Stimulated activated CD4-positive, alpha-beta T cell treated with anti-CD3 and anti-CD28 coated beads, Interleukin-4, amount 100 ng/mL, for 1 hour (primary cell): ENCODE measurements around the gene KLK13.

Experiments used
- DNase-seq: peaks from one replicate; pipeline ENCODE4 v3.0.0-alpha.2; 2020

The KLK13 gene

GRCh38 chr19:51064534-51065220 lies at the start of gene KLK13:
KLK13 (minus strand) TSS chr19:51065092; CDS start chr19:51065067, 25 bp downstream.
- no peak for DNase-seq

- DNase-seq: no peak
Observed at GRCh38 chr19:51114087-51114729, 49.3 kb upstream of the KLK13 start.

GRCh38 chr19:51111606-51112005 lies 46.7 kb upstream of the KLK13 start:
- no peak for DNase-seq

- DNase-seq: no peak
Observed at GRCh38 chr19:51110666-51110971, 45.7 kb upstream of the KLK13 start.

- no peak for DNase-seq
Observed at GRCh38 chr19:51108805-51109146, 43.9 kb upstream of the KLK13 start.

- DNase-seq: peak; percentile 96
Observed at GRCh38 chr19:51108066-51108804, 43.3 kb upstream of the KLK13 start, which contains the start of gene CTU1. CTU1 (minus strand) TSS chr19:51108409; CDS start chr19:51104569, 3,840 bp downstream.

- no peak for DNase-seq
Observed at GRCh38 chr19:51107406-51108065, 42.6 kb upstream of the KLK13 start.

GRCh38 chr19:51103926-51104341 lies 39.0 kb upstream of the KLK13 start:
- no peak for DNase-seq

- no peak for DNase-seq
Observed at GRCh38 chr19:51102991-51103390, 38.1 kb upstream of the KLK13 start.

GRCh38 chr19:51101171-51101865 lies 36.4 kb upstream of the KLK13 start:
- no peak for DNase-seq

- DNase-seq: no peak
Observed at GRCh38 chr19:51100601-51101000, 35.7 kb upstream of the KLK13 start.

- DNase-seq: no peak
Observed at GRCh38 chr19:51099047-51099382, 34.1 kb upstream of the KLK13 start.

- peak; percentile 28 for DNase-seq
Observed at GRCh38 chr19:51098365-51099046, 33.6 kb upstream of the KLK13 start.

GRCh38 chr19:51097796-51098195 lies 32.9 kb upstream of the KLK13 start:
- no peak for DNase-seq

GRCh38 chr19:51097166-51097738 lies 32.4 kb upstream of the KLK13 start:
- DNase-seq: peak; percentile 75

GRCh38 chr19:51096473-51097165 lies 31.7 kb upstream of the KLK13 start:
- DNase-seq: no peak

- peak; percentile 34 for DNase-seq
Observed at GRCh38 chr19:51094696-51095279, 29.9 kb upstream of the KLK13 start.

GRCh38 chr19:51093510-51094345 lies 28.8 kb upstream of the KLK13 start:
- DNase-seq: no peak

- DNase-seq: no peak
Observed at GRCh38 chr19:51093101-51093500, 28.2 kb upstream of the KLK13 start.
